ENCODE data around the gene APBB2. TPM values are rescaled to one million over a fixed set of nuclear protein-coding genes. Genes with fewer than 3 reads are reported as not detected.

The APBB2 gene
- total RNA-seq, 1 donor = 92.3 TPM

DNA sequence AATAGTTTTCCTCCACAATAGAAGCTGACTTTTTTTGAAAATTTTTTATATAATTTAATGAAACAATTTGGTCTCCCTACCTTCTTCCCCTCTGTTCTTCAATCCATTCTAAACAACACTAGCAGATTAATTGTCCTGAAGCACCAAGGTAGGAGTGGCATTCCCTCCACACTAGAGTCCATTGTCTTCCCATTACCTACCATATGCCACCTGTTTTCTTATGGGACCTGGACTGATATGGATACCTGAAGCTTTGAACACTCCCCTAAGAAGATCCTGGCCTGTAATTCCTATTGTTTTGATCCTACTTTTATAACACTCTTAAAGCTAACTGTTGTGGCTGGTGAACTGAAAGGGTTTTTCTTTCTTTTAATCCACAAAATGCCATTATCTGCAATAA, 92.0 kb downstream of the APBB2 start:
- H3K36me3 ChIP-seq (ENCODE audit: insufficient read depth, low read length) = no peaks in the 10 kb centered on the region
- peaks cover 24% of the 10 kb centered on the region for H3K4me1 ChIP-seq (ENCODE audit: insufficient read depth, low read length)
- H3K9me3 ChIP-seq (ENCODE audit: low read depth, low read length) = no peaks in the 10 kb centered on the region
- no peak overlapping the region for H3K4me3 ChIP-seq (ENCODE audit: insufficient read depth, low read length)
- no peak for TF ChIP-seq CTCF (IDR thresholded peaks at IDR 0.05; ENCODE audit: extremely low read depth, low read depth, low read length)
- H2AFZ ChIP-seq (ENCODE audit: low read length) = no peak overlapping the region
- H3K4me2 ChIP-seq (ENCODE audit: insufficient read depth, low read length) = no peak overlapping the region
- no peak for DNase-seq (ENCODE audit: insufficient read length, low spot score, missing footprints)
- H4K20me1 ChIP-seq (ENCODE audit: insufficient read depth, low read length) = no peaks in the 10 kb centered on the region
- H3K27me3 ChIP-seq (ENCODE audit: insufficient read depth, low read length) = no peaks in the 10 kb centered on the region
- H3K27ac ChIP-seq (ENCODE audit: low read depth, low read length) = no peak overlapping the region
- H3K79me2 ChIP-seq (ENCODE audit: insufficient read depth, low read length) = peaks cover 83% of the 10 kb centered on the region

GRCh38 chr4:41121906-41122305, 92.4 kb downstream of the APBB2 start:
- Histone ChIP-seq H3K36me3 (ENCODE audit: insufficient read depth, low read length) (no peaks in the 10 kb centered on the region), H3K9me3 (ENCODE audit: low read depth, low read length) (no peaks in the 10 kb centered on the region), H3K27ac (ENCODE audit: low read depth, low read length) (no peak overlapping the region), H3K4me1 (ENCODE audit: insufficient read depth, low read length) (peaks cover 24% of the 10 kb centered on the region), H3K4me2 (ENCODE audit: insufficient read depth, low read length) (no peak overlapping the region), H2AFZ (ENCODE audit: low read length) (no peak overlapping the region), H3K4me3 (ENCODE audit: insufficient read depth, low read length) (no peak overlapping the region), H3K27me3 (ENCODE audit: insufficient read depth, low read length) (no peaks in the 10 kb centered on the region), H4K20me1 (ENCODE audit: insufficient read depth, low read length) (no peaks in the 10 kb centered on the region), H3K79me2 (ENCODE audit: insufficient read depth, low read length) (peaks cover 80% of the 10 kb centered on the region)
- DNase-seq (ENCODE audit: insufficient read length, low spot score, missing footprints) = no peak
- no peak for TF ChIP-seq CTCF (IDR thresholded peaks at IDR 0.05; ENCODE audit: extremely low read depth, low read depth, low read length)

DNA sequence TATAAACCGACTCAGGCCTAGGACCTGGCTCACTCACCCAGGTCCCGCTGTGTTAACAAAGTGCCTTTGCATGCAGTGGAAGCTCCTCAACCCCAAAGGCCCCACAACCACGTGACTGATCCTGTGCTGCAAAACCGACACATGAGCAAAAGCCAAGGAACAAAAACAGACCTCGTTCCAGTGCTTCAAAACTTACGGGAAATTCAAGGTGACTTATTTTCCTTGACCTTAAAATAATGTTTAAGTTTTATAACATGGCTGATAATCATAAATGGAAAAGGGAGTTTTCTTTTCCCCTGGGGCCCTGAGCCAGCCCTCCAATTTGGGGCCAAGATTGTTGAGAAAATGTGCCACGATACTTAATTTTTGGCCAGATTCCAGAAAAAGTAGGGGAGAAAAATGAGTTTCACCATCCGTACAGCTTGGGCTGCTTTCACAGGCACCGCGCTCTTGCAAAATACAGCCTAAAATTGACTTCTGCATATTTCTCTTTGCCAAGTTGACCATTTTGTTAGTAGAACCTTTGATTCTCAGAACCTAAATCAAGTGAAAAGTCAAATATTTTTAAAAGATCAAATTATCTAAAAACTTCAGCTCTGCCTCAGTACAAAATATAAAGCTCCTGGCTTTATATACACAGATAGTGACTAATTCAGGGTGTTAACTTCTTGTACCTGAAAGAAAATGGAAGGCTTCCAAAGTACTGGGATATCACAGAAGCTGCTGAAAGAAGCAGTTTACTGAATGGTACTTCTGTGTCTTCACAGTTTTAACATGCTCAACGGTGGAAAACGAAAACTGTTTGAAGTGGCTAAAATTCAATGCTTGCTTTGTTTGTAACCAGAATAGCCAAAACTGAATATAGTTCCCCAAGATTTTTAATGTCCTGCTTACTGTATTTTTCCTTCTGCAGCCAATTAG, 93.8 kb downstream of the APBB2 start:
- H3K27ac ChIP-seq (ENCODE audit: low read depth, low read length) = peak overlapping the region; percentile 47
- no peak overlapping the region for H2AFZ ChIP-seq (ENCODE audit: low read length)
- peaks cover 21% of the 10 kb centered on the region for H3K4me1 ChIP-seq (ENCODE audit: insufficient read depth, low read length)
- H3K79me2 ChIP-seq (ENCODE audit: insufficient read depth, low read length) = peaks cover 73% of the 10 kb centered on the region
- H4K20me1 ChIP-seq (ENCODE audit: insufficient read depth, low read length) = no peaks in the 10 kb centered on the region
- H3K4me2 ChIP-seq (ENCODE audit: insufficient read depth, low read length) = peak overlapping the region; percentile 58
- H3K9me3 ChIP-seq (ENCODE audit: low read depth, low read length) = no peaks in the 10 kb centered on the region
- DNase-seq (ENCODE audit: insufficient read length, low spot score, missing footprints) = peak; percentile 48
- no peaks in the 10 kb centered on the region for H3K27me3 ChIP-seq (ENCODE audit: insufficient read depth, low read length)
- TF ChIP-seq CTCF (IDR thresholded peaks at IDR 0.05; ENCODE audit: extremely low read depth, low read depth, low read length) = no peak
- H3K4me3 ChIP-seq (ENCODE audit: insufficient read depth, low read length) = peak overlapping the region; percentile 17
- no peaks in the 10 kb centered on the region for H3K36me3 ChIP-seq (ENCODE audit: insufficient read depth, low read length)

- H3K27ac ChIP-seq (ENCODE audit: low read depth, low read length) = peak overlapping the region; percentile 47
- H3K36me3 ChIP-seq (ENCODE audit: insufficient read depth, low read length) = no peaks in the 10 kb centered on the region
- DNase-seq (ENCODE audit: insufficient read length, low spot score, missing footprints) = no peak
- H4K20me1 ChIP-seq (ENCODE audit: insufficient read depth, low read length) = no peaks in the 10 kb centered on the region
- H3K27me3 ChIP-seq (ENCODE audit: insufficient read depth, low read length) = no peaks in the 10 kb centered on the region
- TF ChIP-seq CTCF (IDR thresholded peaks at IDR 0.05; ENCODE audit: extremely low read depth, low read depth, low read length) = no peak
- no peak overlapping the region for H2AFZ ChIP-seq (ENCODE audit: low read length)
- H3K4me2 ChIP-seq (ENCODE audit: insufficient read depth, low read length) = peak overlapping the region; percentile 58
- H3K9me3 ChIP-seq (ENCODE audit: low read depth, low read length) = no peaks in the 10 kb centered on the region
- H3K4me1 ChIP-seq (ENCODE audit: insufficient read depth, low read length) = peaks cover 17% of the 10 kb centered on the region
- peaks cover 73% of the 10 kb centered on the region for H3K79me2 ChIP-seq (ENCODE audit: insufficient read depth, low read length)
- H3K4me3 ChIP-seq (ENCODE audit: insufficient read depth, low read length) = peak overlapping the region; percentile 17
Measured at GRCh38 chr4:41119867-41120295, 94.5 kb downstream of the APBB2 start.

Data from osteoblast (primary cell).